ENCODE measurements around the gene PLEKHA8.

DNA sequence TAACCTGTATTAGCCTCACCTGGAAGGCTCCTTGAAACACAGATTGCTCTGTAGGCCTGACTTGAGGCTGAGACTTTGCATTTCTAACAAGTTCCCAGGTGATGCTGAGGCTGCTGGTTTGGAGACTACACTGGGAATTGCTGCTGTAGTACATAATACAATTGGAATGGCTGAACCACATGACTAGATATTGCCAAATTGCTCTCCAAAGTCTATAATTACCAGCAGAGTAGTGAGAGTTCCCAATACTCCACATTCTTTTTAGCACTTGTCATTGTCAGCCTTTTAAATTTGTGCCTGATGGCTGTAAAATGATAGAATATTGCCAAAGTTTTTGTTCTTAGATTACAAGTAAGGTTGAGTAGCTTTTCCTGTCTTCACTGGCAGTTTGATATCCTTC lies 39.9 kb downstream of the PLEKHA8 start:
- TF ChIP-seq, protein P1, sequence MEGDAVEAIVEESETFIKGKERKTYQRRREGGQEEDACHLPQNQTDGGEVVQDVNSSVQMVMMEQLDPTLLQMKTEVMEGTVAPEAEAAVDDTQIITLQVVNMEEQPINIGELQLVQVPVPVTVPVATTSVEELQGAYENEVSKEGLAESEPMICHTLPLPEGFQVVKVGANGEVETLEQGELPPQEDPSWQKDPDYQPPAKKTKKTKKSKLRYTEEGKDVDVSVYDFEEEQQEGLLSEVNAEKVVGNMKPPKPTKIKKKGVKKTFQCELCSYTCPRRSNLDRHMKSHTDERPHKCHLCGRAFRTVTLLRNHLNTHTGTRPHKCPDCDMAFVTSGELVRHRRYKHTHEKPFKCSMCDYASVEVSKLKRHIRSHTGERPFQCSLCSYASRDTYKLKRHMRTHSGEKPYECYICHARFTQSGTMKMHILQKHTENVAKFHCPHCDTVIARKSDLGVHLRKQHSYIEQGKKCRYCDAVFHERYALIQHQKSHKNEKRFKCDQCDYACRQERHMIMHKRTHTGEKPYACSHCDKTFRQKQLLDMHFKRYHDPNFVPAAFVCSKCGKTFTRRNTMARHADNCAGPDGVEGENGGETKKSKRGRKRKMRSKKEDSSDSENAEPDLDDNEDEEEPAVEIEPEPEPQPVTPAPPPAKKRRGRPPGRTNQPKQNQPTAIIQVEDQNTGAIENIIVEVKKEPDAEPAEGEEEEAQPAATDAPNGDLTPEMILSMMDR (IDR thresholded peaks at IDR 0.05 in 2 of 3, conservative IDR thresholded peaks at IDR 0.05 in 1 of 3; ENCODE audit: control insufficient read depth in 2 of 3, extremely low read depth in 1 of 3, insufficient read depth in 1 of 3, low read depth in 3 of 3, low read length in 3 of 3) = no peak
- TF ChIP-seq MXI1 (IDR thresholded peaks at IDR 0.05; ENCODE audit: low read depth, low read length) (no peak), NBN (IDR thresholded peaks at IDR 0.05) (no peak), EZH2 (IDR thresholded peaks at IDR 0.05; ENCODE audit: borderline replicate concordance, control insufficient read depth, low read depth, low read length) (no peak)
